GM19395 (cell line): ENCODE data around the gene PPP1R1C.
"Not testable (repeated sequence)": the region's sequence is repeated elsewhere in the genome, so short reads cannot be mapped to it uniquely, and the experiment has no call there.

Experiments
- ATAC-seq: cut with Tn5 transposase; IDR thresholded peaks from one replicate; pipeline ENCODE4 v1.9.1; 2021; ENCODE audit warnings: mild to moderate bottlenecking, moderate library complexity; ENCODE audit not compliant: unreplicated experiment

Gene PPP1R1C

DNA sequence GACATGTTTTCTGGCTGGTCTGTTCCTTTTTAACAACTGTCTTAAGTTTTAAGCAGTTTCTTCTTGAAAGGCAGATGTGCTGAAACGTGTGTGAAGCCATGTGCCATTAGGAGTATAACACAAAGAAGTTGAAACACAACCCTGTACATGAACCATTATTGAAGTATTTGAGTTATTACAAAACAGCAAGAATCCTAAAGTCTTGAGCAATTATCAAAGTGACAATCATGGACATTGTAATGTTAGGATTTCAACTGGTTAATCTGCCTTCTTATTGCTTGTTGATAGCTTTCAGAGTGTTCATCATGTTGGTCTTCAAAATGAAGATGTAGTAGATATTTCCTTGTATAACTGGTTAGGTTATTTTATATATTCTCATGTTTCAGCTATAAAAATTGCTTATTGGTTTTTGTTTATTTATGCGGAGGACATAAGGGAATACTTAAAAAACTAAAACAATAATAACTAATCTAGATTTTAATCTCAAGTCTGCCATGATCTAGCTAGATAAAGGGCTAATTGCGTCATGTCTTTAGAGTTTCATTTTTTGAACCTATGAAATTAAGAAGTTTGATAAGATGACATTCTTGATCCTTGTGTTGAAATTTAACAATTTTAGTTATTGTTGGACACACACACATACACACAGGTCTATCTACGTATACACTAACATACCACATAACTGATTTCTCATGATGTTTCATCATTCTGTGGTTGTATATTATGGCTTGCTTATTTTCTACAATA, 21.1 kb downstream of the PPP1R1C start:
- no peak for ATAC-seq

DNA sequence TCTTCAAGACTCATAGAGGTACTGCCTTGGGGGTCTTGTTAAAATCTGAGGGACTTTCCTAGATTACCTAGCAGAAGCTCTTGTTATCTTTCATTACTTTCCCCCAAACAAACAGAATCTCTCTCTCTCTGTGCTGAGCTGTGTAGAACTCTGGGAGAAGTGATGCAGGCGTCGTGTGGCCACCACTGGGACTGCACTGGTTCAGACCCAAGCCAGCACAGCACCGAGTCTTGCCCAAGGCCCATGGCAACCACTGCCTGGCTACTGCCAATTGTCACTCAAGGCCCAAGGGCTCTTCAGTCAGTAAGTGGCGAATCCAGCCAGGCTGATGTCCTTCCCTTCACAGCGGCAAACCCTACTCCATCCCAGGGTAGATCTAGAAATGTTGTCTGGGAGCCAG, 28.6 kb downstream of the PPP1R1C start:
- no peak for ATAC-seq

DNA sequence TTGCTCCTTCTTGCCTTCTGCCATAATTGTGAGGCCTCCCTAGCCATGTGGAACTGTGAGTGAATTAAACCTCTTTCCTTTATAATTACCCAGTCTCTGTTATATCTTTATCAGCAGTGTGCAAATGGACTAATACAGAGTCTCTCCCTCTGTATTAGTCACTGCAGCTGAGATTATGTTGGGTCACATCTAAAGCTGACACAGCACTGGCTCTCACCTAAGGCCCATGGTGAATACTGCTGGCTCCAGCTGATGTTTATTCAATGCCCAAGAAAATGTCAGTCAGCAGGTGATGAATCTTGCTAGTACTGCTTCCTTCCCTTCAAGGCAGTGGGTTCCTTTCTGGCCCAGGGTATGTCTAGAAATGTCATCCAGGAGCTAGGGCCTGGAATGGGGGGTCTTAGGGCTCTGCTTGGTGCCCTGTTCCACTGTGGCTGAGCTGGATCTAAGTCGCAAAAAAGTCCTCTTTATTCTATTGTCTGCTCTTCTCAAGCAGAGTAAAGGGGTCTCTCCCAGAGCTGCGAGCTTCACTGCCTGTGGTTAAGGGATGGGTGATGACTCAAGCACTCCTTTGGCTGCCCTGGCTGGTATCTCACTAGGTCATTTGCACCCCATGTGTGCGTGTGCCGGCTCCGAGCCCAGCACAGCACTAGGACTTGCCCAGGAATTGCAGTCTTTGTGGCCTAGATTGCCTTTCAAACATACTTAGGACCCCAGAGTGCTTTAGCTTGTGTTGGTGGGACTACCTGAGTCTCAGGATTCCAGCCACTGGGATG, 29.9 kb downstream of the PPP1R1C start:
- ATAC-seq = no peak

DNA sequence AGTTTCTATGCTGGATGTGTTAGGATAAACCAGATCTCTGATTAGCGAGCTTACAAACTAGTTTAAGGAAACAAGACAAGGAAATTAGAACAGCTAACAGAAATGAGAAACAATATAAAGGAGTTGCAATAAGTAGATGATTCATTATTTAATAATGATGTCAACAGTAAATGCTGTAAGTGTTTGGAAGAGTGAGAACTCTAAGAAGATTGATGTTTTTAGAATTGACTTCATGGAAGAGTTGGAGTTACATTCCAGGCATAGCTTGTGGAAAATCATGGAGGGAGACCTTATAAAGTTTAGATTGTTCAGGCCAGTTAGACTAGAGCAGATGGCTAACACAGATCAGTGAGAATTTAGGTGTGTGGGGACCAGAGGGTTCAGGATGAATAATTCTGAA, 32.6 kb downstream of the PPP1R1C start:
- no peak for ATAC-seq

DNA sequence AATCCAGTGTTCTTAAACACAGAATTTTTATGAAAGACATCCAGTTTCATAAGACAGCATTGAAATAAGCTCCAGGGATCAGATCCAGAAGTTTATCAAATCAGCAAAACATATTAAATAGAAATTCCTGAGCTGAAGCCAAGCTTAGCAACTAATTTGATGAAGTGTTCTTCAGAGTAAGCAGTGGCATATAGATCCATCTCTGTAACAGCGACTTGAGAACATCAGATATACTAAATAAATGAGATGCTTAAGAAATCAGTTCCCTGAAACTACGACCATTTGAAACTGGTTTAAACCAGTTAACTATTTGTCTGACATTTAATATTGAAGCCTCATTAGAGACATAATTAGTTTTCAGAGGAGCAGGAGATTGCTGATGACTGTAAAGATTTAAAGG, 34.1 kb downstream of the PPP1R1C start:
- no peak for ATAC-seq

DNA sequence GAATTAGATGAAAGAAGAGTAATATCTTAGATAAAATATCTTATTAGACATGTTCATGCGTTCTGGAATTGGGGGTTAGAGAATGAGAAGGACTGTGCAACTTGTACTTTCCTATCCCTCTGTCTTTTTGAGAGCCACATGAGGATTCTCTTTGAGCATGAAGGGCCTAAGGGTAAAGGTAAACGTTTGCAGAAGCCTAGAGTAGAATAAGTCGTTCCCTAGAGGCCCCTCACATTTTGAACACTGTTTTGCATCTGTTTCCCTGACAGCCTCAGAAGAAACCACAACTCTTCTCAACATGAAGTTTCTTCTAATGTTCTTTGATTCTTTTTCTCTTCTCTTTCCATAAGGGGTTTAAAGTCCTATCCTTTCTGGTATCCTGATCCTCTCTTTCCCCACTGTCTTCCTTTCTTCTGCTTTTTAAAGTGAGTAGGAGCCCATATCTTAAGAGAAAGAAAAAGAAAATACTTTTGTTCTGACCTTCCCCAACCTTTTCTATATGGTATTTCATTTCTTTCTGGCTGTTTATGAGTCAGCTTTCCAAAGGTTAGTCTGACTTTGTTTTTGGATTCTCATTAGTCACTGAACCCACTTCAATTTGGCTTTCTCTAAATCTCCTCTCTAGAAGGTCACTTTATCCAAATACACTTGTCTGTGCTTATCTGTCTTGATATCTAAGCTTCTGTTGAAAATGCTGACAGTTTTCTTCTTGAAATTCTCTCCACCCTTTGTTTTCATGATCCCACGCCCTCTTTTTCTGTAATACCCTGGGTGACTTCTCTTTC, 34.8 kb downstream of the PPP1R1C start:
- no peak for ATAC-seq

DNA sequence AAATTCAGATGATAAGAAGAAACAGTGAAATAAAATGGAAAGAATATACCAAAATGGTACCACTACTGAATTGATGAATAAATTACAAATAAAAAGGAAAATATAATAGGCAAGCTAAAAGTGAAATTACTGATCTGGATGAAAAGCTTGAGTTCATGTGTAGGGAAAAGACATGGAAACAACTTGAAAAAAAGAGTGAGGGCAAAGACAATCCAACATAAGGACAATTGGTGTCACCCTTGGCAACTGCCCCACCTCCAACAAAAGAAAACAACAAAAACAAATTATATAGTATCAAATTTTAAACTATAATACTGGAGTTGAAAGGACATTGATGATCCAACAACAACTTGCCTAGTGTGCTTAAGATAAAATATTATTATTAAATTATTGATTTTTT, 37.6 kb downstream of the PPP1R1C start:
- no peak for ATAC-seq

DNA sequence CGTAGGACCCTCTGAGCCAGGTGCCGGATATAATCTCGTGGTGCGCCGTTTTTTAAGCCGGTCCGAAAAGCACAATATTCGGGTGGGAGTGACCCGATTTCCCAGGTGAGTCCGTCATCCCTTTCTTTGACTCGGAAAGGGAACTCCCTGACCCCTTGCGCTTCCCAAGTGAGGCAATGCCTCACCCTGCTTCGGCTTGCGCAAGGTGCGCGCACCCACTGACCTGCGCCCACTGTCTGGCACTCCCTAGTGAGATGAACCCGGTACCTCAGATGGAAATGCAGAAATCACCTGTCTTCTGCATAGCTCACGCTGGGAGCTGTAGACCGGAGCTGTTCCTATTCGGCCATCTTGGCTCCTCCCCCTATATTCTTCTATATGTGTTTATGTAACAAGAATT, 45.2 kb downstream of the PPP1R1C start:
- not testable (repeated sequence) for ATAC-seq

DNA sequence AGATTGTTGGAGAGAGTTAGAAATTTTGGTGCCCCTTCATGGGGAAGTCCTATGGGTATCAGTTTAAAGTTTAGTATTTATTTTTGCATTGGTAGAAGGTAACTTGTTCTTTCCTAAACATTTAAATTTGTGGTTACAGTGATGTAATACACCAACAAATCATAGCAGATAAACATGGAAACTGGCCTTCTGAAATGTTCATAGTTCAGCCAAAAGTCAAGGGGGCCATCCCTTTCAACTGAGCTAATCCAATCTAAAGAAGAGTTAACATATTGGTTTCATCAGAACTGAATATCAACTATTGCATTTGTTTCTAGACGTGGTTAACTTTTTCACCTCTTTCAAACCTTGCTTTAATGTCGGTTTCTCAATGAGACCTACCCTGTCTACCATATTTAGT, 46.3 kb downstream of the PPP1R1C start:
- ATAC-seq = no peak

DNA sequence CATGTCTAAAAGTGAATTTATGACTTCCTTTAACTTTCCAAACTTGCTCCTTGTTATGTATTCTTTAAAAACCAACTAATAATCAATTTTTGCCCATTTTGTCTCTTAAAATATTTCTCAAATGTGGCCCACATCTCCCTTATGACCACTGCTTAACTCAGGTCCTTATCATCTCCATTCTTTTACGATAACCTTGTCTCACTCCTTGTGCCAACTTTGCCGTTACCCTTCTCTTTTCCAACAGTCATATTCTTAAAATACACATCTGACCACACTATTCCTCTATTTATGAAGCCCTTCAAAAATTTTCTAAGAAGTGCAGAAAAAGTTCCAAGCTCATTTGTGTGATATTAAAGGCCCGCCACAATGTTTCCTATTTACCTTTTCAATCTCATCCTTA, 47.8 kb downstream of the PPP1R1C start:
- no peak for ATAC-seq

DNA sequence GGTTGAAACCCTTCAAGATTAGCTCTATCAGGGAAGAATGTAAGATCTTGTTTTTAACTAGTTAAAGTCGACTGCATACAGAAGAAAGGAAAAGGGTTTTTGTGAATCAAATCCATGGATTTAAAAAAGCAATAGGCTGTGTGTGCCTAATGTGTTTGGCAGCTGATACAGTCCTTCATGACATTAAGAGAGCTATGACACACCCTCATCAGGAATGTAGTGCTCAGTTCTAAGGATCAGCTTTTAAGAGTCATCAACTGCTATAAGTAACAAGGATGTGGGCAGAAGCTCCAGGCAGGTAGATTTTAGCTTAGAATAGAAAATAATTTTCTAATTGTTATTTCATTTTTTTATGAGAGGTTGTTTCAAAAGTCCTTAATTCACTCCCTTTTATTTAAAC, 52.9 kb downstream of the PPP1R1C start:
- ATAC-seq = no peak

DNA sequence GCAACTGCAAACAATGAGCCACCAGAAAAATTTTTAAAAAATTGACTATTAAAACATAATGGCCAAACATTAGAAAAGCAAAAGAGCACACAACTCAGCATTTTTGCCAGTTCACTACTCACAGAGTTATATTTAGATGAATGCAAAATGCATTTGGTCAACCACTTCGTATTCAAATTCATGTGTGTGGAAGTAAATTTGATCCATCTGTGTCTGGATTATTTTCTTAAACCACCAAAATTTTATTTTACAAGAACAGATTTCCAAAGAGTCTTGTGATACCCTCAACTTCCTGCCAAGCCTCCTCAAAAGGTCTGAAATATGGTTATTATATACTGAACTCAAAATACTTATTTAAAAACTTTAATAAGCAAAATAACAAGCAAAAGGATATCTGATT, 57.4 kb downstream of the PPP1R1C start:
- ATAC-seq = no peak

DNA sequence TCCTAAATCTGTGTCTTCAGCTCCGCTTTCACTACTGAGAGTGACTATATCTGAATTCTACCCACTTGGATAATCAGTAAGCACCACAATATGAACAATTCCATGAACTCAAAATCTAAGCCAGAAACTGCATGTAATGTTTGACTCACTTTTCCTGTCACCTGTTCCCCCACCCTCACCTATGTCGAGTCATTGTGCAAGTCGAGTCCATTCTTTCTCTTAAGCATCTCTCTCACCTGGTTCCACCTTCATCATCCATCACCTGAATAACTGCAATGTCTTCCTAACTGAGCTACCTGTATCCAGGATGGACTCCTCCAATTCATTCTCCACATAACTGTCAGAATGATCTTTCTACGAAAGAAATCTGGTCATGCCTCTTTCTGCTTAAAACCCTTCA, 58.2 kb downstream of the PPP1R1C start:
- no peak for ATAC-seq

DNA sequence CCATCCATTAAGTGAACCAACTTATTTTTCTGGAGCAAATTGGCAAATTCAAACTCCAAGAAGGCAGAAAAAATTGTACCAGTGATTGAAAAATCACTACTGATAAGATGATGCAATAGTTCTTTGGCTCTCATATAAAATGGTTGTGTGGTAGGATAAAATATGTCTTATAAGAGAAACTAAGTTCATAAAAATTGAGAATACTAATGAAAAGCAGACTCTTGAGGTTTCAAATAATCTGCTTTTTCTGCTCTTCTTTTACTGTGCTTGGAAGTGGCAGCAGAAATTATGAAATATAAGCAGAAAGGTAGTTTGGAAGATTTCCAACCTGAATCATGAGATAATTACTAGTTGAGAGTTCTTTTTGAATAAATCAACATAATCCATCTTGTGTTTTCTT, 61.9 kb downstream of the PPP1R1C start:
- ATAC-seq = no peak

DNA sequence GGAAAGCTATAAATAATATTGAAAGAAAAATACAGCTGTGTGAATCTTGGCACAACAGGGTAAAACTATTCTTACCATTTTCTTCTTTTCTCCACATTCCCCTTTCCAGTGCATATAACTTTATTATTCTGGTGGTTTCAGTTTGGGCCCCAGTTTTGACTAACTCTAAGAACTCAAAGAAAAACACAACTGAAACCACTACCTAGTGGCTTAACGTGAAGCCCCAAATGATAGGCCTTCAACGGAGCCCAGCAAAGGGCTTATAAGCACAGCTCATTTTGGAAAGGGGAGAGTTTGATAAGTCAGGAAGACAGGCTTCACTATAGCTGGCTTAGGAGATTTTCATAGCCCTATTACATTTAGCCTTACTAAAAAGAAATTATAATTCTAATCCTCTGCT, 62.4 kb downstream of the PPP1R1C start:
- ATAC-seq = peak; percentile 91

DNA sequence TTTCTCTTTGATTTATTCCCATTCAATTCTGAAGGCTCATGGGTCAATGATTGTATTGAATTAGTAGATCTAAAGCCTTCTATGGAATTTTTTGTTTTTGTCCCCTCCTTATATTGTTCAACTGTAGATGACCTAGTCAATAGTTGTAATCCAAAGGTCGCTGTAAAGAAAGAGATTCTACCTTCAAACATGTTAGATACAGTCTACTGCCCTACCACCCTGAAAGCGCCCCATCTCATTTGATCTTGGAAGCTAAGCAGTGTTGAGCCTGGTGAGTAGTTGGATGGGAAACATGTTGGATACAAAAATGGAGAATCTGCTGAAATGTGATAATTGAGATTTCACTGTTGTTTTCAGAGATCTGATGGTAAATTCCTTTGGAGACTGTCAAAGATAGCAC, 63.0 kb downstream of the PPP1R1C start:
- no peak for ATAC-seq

DNA sequence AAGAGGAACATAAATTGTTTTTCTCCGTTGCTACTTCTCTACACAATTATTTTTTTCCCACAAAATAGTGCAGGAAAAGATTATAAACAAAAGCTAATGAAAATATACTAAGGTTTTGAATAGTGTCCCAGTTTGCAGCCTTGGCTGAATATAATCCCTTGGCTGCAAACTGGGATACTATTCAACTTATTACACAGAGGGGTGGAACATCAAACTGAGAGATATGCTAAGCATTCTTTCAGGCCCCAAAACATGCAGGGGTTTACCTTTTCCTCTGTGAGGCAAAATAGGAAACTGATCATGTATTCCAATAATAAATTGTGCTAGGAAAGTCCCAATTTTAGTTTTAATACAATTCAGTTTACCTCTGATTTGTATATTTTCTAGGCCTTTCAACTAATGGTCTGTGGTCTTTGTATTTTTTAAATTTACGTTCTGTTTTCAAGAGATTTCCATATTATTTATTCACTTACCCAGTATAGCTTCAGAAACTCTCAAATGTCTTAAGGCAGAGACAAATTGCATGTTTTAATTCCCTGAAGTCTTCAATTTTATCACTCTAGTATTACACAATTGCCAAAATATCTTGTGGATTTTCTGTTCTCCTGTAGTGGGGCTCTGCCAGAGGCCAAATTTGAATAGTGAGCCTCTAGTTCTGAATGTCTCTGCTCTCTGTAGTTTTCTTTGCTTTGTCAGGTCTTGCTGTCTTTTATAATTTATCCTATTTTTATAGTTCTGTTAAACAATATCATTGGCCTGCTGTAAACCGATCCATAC, 63.9 kb downstream of the PPP1R1C start:
- ATAC-seq = no peak

DNA sequence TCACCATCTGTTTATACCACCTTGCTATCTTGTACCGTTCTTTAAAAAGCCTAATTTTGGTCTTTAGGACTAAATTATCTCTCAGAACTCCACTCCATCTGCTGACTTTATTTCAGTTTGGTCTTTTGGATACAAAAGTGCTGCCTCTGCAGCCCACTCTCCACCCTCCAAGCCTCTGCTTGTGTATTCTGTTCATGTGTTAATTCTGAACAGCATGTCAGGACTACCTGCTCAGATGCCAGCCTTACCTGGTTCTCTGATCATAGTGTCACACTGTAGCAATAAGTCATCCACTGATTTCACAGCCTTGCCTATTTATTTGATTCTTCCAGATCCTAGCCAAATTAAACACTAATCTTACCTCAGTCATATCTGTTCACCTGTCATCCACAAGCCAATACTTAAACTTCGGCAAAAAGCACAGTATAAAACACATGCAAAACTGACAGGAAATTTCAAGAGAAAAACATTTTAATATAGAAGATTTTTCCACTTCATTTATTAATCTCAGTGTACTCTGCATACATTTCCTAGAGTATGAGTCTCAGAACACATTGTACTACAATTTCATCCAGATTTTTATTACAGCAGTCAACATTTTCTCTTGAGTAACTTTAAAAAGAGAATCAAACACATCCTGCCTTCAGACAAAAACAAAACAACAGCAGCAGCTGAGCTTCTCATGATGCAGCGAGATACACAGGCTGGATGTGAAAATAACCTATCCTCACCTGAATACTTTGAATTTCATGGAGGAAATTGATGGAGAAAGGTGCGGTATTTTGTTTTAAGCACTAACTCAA, 64.9 kb downstream of the PPP1R1C start:
- ATAC-seq = no peak

DNA sequence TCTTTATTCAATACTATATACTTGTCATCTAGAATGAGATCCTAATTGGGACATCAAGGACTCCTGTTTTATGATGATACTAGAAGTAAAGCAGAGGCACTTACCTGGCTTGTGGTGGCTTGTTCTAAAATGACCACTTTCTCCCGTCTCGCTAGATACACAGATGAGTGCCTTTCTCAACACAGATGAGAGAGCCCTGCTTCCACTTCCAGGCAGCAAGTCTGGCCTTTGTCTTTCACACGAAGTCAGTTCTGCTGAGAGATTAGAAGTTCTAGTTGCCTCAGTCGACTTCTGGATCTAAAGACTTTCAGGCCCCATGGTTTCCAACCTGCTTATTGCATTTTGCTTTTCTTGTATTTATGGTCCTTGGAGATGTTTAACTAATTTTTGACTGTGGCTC, 70.3 kb downstream of the PPP1R1C start:
- ATAC-seq = no peak

DNA sequence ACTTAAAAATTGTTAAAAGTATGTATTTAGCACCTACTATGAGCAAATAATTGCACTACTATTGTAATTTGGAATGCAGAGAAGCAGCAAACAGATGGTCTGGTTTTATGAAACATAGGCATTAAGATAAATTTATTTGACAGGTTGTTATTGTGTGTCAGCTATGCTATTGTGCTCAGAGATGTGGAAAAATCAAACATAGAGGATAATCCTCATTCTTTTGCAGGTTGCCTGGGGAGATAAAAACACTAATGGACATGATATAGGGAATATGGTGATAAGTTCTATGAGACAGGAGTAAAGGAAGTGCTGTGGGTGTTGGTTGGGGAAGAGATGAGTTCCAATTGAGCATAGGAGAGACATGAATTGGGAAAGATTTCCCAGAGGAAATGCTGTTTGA, 71.3 kb downstream of the PPP1R1C start:
- no peak for ATAC-seq
